Tibial artery (tissue), 4 donors: ENCODE results near the gene SSRP1.
"Not testable (repeated sequence)": the region's sequence is repeated elsewhere in the genome, so short reads cannot be mapped to it uniquely, and the experiment has no call there.

Experiments used
- DNase-seq, 2 donors: peaks; one replicate each; pipeline ENCODE4 v3.0.0-alpha.2; 2019
- H3K27ac ChIP-seq, 2 donors: fragments of 200-600 bp; sonication (generic) in 1 of 2; 1 replicate in 1 of 2; 2 replicates in 1 of 2; pipeline ENCODE4 v1.5.1; 2018 to 2019; ENCODE audit warnings: mild to moderate bottlenecking in 1 of 2
- H3K27me3 ChIP-seq, 2 donors: fragments of 200-600 bp; sonication (generic) in 1 of 2; one replicate each; pipeline versions ENCODE4 v1.5.1 to v1.6.0; 2016 to 2019
- H3K36me3 ChIP-seq, 3 donors: fragments of 200-600 bp; sonication (generic) in 2 of 3; one replicate each; pipeline ENCODE4 v1.5.1; 2016 to 2019; ENCODE audit warnings: mild to moderate bottlenecking in 2 of 3
- H3K4me1 ChIP-seq, 4 donors: fragments of 200-600 bp; sonication (generic) in 2 of 4; 1 replicate in 3 of 4; 2 replicates in 1 of 4; pipeline ENCODE4 v1.5.1; 2016 to 2019
- H3K4me3 ChIP-seq, 2 donors: fragments of 200-600 bp; sonication (generic) in 1 of 2; 1 replicate in 1 of 2; 2 replicates in 1 of 2; pipeline ENCODE4 v1.5.1; 2018 to 2019; ENCODE audit warnings: mild to moderate bottlenecking in 2 of 2
- H3K9me3 ChIP-seq, 3 donors: fragments of 200-600 bp; sonication (generic) in 1 of 3; one replicate each; pipeline ENCODE4 v1.5.1; 2016 to 2019
- CTCF ChIP-seq, 2 experiments: fragments of 200-600 bp in 1 of 2; fragments of 450-650 bp in 1 of 2; IDR thresholded peaks; one replicate each; pipeline ENCODE4 v1.5.1; 2017 to 2019; ENCODE audit warnings: antibody characterized with exemption in 2 of 2, mild to moderate bottlenecking in 1 of 2, moderate library complexity in 1 of 2
- intact Hi-C: fragments of 100-400 bp; cut with DNase I; formaldehyde crosslinking; loops from one replicate; pipeline ENCODE4 v1.15.0; 2023; ENCODE audit warnings: low total_unique reads

Gene SSRP1

GRCh38 chr11:57302489-57302888 lies 33.2 kb downstream of the SSRP1 start:
- DNase-seq: no peak
- H3K27ac ChIP-seq: no peak overlapping the region
- H3K4me1 ChIP-seq: peaks cover 0 to 37% (median 28%) of the 10 kb centered on the region in 4 donors
- H3K27me3 ChIP-seq: no peaks in the 10 kb centered on the region
- intact Hi-C loops: no loop called here
- H3K9me3 ChIP-seq: peaks cover 3 to 16% (median 8%) of the 10 kb centered on the region in 3 donors
- peaks cover 63 to 92% (median 80%) of the 10 kb centered on the region in 3 donors for H3K36me3 ChIP-seq
- TF ChIP-seq CTCF (IDR thresholded peaks at IDR 0.05): no peak
- no peak overlapping the region for H3K4me3 ChIP-seq

- no peak for TF ChIP-seq CTCF (IDR thresholded peaks at IDR 0.05)
- Histone ChIP-seq H3K4me3 (no peak overlapping the region), H3K27me3 (no peaks in the 10 kb centered on the region), H3K27ac (no peak overlapping the region), H3K4me1 (peaks cover 0 to 30% (median 22%) of the 10 kb centered on the region in 4 donors), H3K36me3 (peaks cover 63 to 94% (median 83%) of the 10 kb centered on the region in 3 donors), H3K9me3 (peaks cover 3 to 16% (median 8%) of the 10 kb centered on the region in 3 donors)
- intact Hi-C loops: no loop called here
- DNase-seq: peak in 1 of 2 donors; percentile 59
Observed at GRCh38 chr11:57301711-57302423, 33.8 kb downstream of the SSRP1 start.

GRCh38 chr11:57300785-57301184 lies 34.9 kb downstream of the SSRP1 start:
- Histone ChIP-seq H3K27ac (no peak overlapping the region), H3K9me3 (peaks cover 3 to 16% (median 8%) of the 10 kb centered on the region in 3 donors), H3K4me1 (peaks cover 0 to 20% (median 12%) of the 10 kb centered on the region in 4 donors), H3K36me3 (peaks cover 63 to 92% (median 81%) of the 10 kb centered on the region in 3 donors), H3K27me3 (no peaks in the 10 kb centered on the region), H3K4me3 (no peak overlapping the region)
- intact Hi-C loops: no loop called here
- DNase-seq: peak in 1 of 2 donors; percentile 65
- TF ChIP-seq CTCF (IDR thresholded peaks at IDR 0.05): no peak

- intact Hi-C loops: no loop called here
- Histone ChIP-seq H3K4me1 (peaks cover 0 to 18% (median 16%) of the 10 kb centered on the region in 4 donors), H3K27ac (no peak overlapping the region), H3K9me3 (peaks cover 3 to 16% (median 8%) of the 10 kb centered on the region in 3 donors), H3K36me3 (peaks cover 61 to 78% (median 73%) of the 10 kb centered on the region in 3 donors), H3K27me3 (no peaks in the 10 kb centered on the region), H3K4me3 (no peak overlapping the region)
- TF ChIP-seq CTCF (IDR thresholded peaks at IDR 0.05): no peak
- DNase-seq: no peak
Observed at GRCh38 chr11:57299150-57299737, 36.4 kb downstream of the SSRP1 start.

- peaks cover 0 to 20% (median 14%) of the 10 kb centered on the region in 4 donors for H3K4me1 ChIP-seq
- TF ChIP-seq CTCF (IDR thresholded peaks at IDR 0.05): no peak
- H3K27ac ChIP-seq: no peak overlapping the region
- no peaks in the 10 kb centered on the region for H3K27me3 ChIP-seq
- peaks cover 3 to 16% (median 8%) of the 10 kb centered on the region in 3 donors for H3K9me3 ChIP-seq
- H3K4me3 ChIP-seq: no peak overlapping the region
- DNase-seq: no peak
- peaks cover 41 to 57% (median 52%) of the 10 kb centered on the region in 3 donors for H3K36me3 ChIP-seq
- intact Hi-C loops: no loop called here
Observed at GRCh38 chr11:57297221-57297620, 38.5 kb downstream of the SSRP1 start.

GRCh38 chr11:57296205-57296604 lies 39.5 kb downstream of the SSRP1 start:
- H3K27me3 ChIP-seq, H3K4me3 ChIP-seq, H3K27ac ChIP-seq, intact Hi-C loops, DNase-seq: not testable (repeated sequence)
- peaks cover 0 to 20% (median 14%) of the 10 kb centered on the region in 4 donors for H3K4me1 ChIP-seq
- peaks cover 3 to 16% (median 8%) of the 10 kb centered on the region in 3 donors for H3K9me3 ChIP-seq
- H3K36me3 ChIP-seq: peaks cover 31 to 47% (median 42%) of the 10 kb centered on the region in 3 donors
